HepG2 (cell line): ENCODE results near the gene AUTS2. TPM values are rescaled to one million over a fixed set of nuclear protein-coding genes. Genes with fewer than 3 reads are reported as not detected.

Source experiments
- ATAC-seq: fragments of 200-7000 bp; cut with Tn5 transposase; 3 replicates; pipeline ENCODE4 v1.9.1; 2020; ENCODE audit warnings: mild to moderate bottlenecking, moderate library complexity
- BruUV-seq: library from RNA; stranded (reverse); fragments of 400-500 nt; replicated peaks from 2 replicates; lab custom pipeline; 2021; lab: Mats Ljungman, UMichigan
- CTCF ChIA-PET: fragments of 300-600 bp; formaldehyde crosslinking; extraction: SDS; loops from one replicate; lab custom pipeline; 2021; ENCODE audit warnings: low total read pairs, inconsistent platforms, low intra/inter-chr PET ratio; lab: Yijun Ruan, JAX
- POLR2A ChIA-PET: fragments of 350-600 bp; sonication (Branson Sonifier 250); formaldehyde crosslinking; loops from one replicate; lab custom pipeline; 2020; ENCODE audit warnings: antibody characterized with exemption, inconsistent platforms; lab: Yijun Ruan, JAX
- DNase-seq: peaks from one replicate; pipeline ENCODE4 v3.0.0-alpha.2; 2015; ENCODE audit warnings: low spot score
- FAIRE-seq: peaks from 3 replicates; lab custom pipeline; 2011; peaks lifted over from hg19 to GRCh38; lab: Jason Lieb, UNC
- H2AFZ ChIP-seq: one replicate; pipeline ENCODE4 v1.6.1; 2011; ENCODE audit warnings: low read length, inconsistent platforms
- H3K27ac ChIP-seq: fragments of 300-600 bp; 3 replicates; pipeline ENCODE4 v1.8.0; 2011; ENCODE audit warnings: mixed run types, mild to moderate bottlenecking, mixed read lengths, low read length, inconsistent platforms; ENCODE audit not compliant: insufficient read depth; ENCODE audit errors: extremely low read length
- H3K27me3 ChIP-seq, 2 experiments: fragments of 200-600 bp in 1 of 2; 2 replicates in 1 of 2; 3 replicates in 1 of 2; pipeline versions ENCODE4 v1.6.0 to v1.8.0; 2011; ENCODE audit warnings: low read length in 2 of 2, mild to moderate bottlenecking in 2 of 2, moderate library complexity in 2 of 2, inconsistent platforms in 1 of 2; ENCODE audit not compliant: insufficient read depth in 2 of 2, control insufficient read depth in 1 of 2
- H3K36me3 ChIP-seq, 2 experiments: fragments of 200-600 bp in 1 of 2; replicated peaks in 1 of 2; 2 replicates in 1 of 2; 3 replicates in 1 of 2; pipeline versions ENCODE4 v1.5.1 to v1.8.0; 2011; ENCODE audit warnings: low read length in 2 of 2, inconsistent platforms in 1 of 2; ENCODE audit not compliant: insufficient read depth in 2 of 2, control insufficient read depth in 1 of 2
- H3K4me1 ChIP-seq: 2 replicates; pipeline ENCODE4 v1.5.1; 2012; ENCODE audit warnings: low read length, inconsistent platforms; ENCODE audit not compliant: insufficient read depth
- H3K4me2 ChIP-seq: 2 replicates; pipeline ENCODE4 v1.6.0; 2011; ENCODE audit warnings: low read depth, low read length, inconsistent platforms
- H3K4me3 ChIP-seq, 3 experiments: fragments of 200-600 bp in 1 of 3; sonication (generic), shearing (Covaris generic) in 1 of 3; replicated peaks in 1 of 3; 2 replicates each; pipeline ENCODE4 v1.5.1; 2011 to 2016; ENCODE audit warnings: low read length in 3 of 3, inconsistent platforms in 2 of 3, low read depth in 2 of 3, mild to moderate bottlenecking in 2 of 3, control low read depth in 1 of 3, mixed read lengths in 1 of 3; ENCODE audit not compliant: insufficient read depth in 1 of 3
- H3K79me2 ChIP-seq: one replicate; pipeline ENCODE4 v1.6.1; 2011; ENCODE audit warnings: low read length, inconsistent platforms; ENCODE audit not compliant: insufficient read depth
- H3K9ac ChIP-seq: 2 replicates; pipeline ENCODE4 v1.6.0; 2011; ENCODE audit warnings: mild to moderate bottlenecking, low read depth, low read length, inconsistent platforms; ENCODE audit not compliant: insufficient read depth
- H3K9me3 ChIP-seq: 2 replicates; pipeline ENCODE4 v1.5.1; 2012; ENCODE audit warnings: mild to moderate bottlenecking, low read length
- H4K20me1 ChIP-seq: 2 replicates; pipeline ENCODE4 v1.6.0; 2011; ENCODE audit warnings: inconsistent platforms, mild to moderate bottlenecking, low read length, moderate library complexity; ENCODE audit not compliant: insufficient read depth
- CBX5 ChIP-seq: sonication (generic); formaldehyde crosslinking; IDR thresholded peaks from 2 replicates; pipeline ENCODE4 v1.4.0; 2020; ENCODE audit warnings: missing genetic modification reagents, borderline replicate concordance
- LBX2 ChIP-seq: sonication (generic); formaldehyde crosslinking; IDR thresholded peaks from 2 replicates; pipeline ENCODE4 v1.5.0; 2020; ENCODE audit warnings: missing genetic modification reagents, mild to moderate bottlenecking, borderline replicate concordance
- POLR2G ChIP-seq: fragments of 200-400 bp; formaldehyde crosslinking; IDR thresholded peaks from 2 replicates; pipeline ENCODE4 v1.6.1; 2018; ENCODE audit warnings: mild to moderate bottlenecking, low read depth, low read length, moderate library complexity
- ZHX1 ChIP-seq: sonication (generic); formaldehyde crosslinking; IDR thresholded peaks from 2 replicates; pipeline ENCODE4 v1.8.1; 2022; ENCODE audit warnings: low read depth, mild to moderate bottlenecking, missing genetic modification reagents
- ZNF121 ChIP-seq: sonication (generic); formaldehyde crosslinking; IDR thresholded peaks from 2 replicates; pipeline ENCODE4 v1.5.0; 2020; ENCODE audit warnings: mild to moderate bottlenecking, missing genetic modification reagents
- ZNF337 ChIP-seq: sonication (generic); formaldehyde crosslinking; IDR thresholded peaks from 2 replicates; pipeline ENCODE4 v1.5.1; 2020; ENCODE audit warnings: missing genetic modification reagents, low read depth, mild to moderate bottlenecking, borderline replicate concordance
- in situ Hi-C: cut with HindIII; loops from 2 replicates; pipeline ENCODE4 v1.10.0; 2017; ENCODE audit warnings: low pct_unique_long_range_greater_than_20kb; ENCODE audit not compliant: extremely low pct_ligation_motif_present
- intact Hi-C: fragments of 100-400 bp; cut with micrococcal nuclease; formaldehyde crosslinking; loops from one replicate; pipeline ENCODE4 v1.10.0; 2022; ENCODE audit not compliant: unreplicated experiment
- polyA plus RNA-seq, 8 experiments: library from polyadenylated mRNA; depleted of rRNA in 3 of 8; stranded (reverse) in 7 of 8; unstranded in 1 of 8; fragments of >200 nt; fragmentation: Illumina TruSeq in 4 of 8; extraction: Trizol in 4 of 8; gene quantifications; 2 replicates each; pipeline versions ENCODE4 v1.2.1 to v1.2.3, GENCODE V29; 2011 to 2016; ENCODE audit warnings: low read depth in 4 of 8, missing spikeins in 1 of 8, mixed read lengths in 1 of 8; ENCODE audit not compliant: insufficient read depth in 1 of 8
- total RNA-seq, 5 experiments: library from RNA; depleted of rRNA; stranded (reverse); fragments of >200 nt; fragmentation: Illumina TruSeq; extraction: Trizol; gene quantifications; 2 replicates each; pipeline ENCODE4 v1.2.3, GENCODE V29; 2016; ENCODE audit warnings: low read depth in 1 of 5
- TF ChIP-seq, protein P1 (sequence below), 2 experiments: fragments of 450-650 bp in 1 of 2; sonication (generic) in 1 of 2; formaldehyde crosslinking in 1 of 2; IDR thresholded peaks; 2 replicates each; pipeline versions ENCODE4 v1.6.1 to v1.8.0; 2016 to 2022; ENCODE audit warnings: antibody characterized with exemption in 1 of 2, mild to moderate bottlenecking in 1 of 2, missing genetic modification reagents in 1 of 2

AUTS2 gene
- total and polyA plus RNA-seq, 2 of the 13 experiments (the other 11 are each of a cell fraction or from before 2014, with no cell fraction given): 0.38 TPM; not detected in 1

DNA sequence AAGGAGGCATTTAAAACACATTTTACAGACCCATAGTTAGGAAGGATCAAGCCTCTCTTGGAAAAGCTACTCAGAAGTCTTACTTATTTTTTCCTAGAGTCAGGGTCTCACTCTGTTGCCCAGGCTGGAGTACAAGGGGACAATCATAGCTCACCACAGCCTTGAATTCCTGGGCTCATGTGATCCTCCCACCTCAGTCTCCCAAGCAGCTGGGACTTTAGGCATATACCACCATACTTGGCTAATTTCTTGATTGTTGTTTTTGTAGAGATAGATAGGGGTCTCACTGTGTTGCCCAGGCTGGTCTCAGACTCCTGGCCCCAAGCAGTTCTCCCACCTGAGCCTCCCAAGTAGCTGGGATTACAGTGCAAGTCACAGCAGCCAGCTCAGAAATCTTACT lies 1179.0 kb downstream of the AUTS2 start:
- in situ Hi-C loops (no loop called here), intact Hi-C loops (no loop called here)
- no peak for ATAC-seq
- no peaks in the 10 kb centered on the region for H3K27me3 ChIP-seq
- H4K20me1 ChIP-seq: no peaks in the 10 kb centered on the region
- H3K79me2 ChIP-seq: no peaks in the 10 kb centered on the region
- no TSS peak for BruUV-seq
- no peak overlapping the region for H3K4me3 ChIP-seq
- H3K9ac ChIP-seq: no peak overlapping the region
- TF ChIP-seq CBX5 (CRISPR knock-in tag) (no peak), POLR2G (no peak), ZNF121 (0 out of 2 replicates have a peak, but pooled peaks have one; percentile 8), LBX2 (CRISPR knock-in tag) (no peak), ZNF337 (CRISPR knock-in tag) (no peak), ZHX1 (CRISPR knock-in tag) (no peak)
- TF ChIP-seq, protein P1, sequence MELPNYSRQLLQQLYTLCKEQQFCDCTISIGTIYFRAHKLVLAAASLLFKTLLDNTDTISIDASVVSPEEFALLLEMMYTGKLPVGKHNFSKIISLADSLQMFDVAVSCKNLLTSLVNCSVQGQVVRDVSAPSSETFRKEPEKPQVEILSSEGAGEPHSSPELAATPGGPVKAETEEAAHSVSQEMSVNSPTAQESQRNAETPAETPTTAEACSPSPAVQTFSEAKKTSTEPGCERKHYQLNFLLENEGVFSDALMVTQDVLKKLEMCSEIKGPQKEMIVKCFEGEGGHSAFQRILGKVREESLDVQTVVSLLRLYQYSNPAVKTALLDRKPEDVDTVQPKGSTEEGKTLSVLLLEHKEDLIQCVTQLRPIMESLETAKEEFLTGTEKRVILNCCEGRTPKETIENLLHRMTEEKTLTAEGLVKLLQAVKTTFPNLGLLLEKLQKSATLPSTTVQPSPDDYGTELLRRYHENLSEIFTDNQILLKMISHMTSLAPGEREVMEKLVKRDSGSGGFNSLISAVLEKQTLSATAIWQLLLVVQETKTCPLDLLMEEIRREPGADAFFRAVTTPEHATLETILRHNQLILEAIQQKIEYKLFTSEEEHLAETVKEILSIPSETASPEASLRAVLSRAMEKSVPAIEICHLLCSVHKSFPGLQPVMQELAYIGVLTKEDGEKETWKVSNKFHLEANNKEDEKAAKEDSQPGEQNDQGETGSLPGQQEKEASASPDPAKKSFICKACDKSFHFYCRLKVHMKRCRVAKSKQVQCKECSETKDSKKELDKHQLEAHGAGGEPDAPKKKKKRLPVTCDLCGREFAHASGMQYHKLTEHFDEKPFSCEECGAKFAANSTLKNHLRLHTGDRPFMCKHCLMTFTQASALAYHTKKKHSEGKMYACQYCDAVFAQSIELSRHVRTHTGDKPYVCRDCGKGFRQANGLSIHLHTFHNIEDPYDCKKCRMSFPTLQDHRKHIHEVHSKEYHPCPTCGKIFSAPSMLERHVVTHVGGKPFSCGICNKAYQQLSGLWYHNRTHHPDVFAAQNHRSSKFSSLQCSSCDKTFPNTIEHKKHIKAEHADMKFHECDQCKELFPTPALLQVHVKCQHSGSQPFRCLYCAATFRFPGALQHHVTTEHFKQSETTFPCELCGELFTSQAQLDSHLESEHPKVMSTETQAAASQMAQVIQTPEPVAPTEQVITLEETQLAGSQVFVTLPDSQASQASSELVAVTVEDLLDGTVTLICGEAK (IDR thresholded peaks at IDR 0.05): no peak
- TF ChIP-seq, protein P1 (CRISPR knock-in tag; IDR thresholded peaks at IDR 0.05): no peak
- TF ChIP-seq, all 625 proteins: peak for 1
- no peak for DNase-seq
- no peaks in the 10 kb centered on the region for H3K9me3 ChIP-seq
- no peak for FAIRE-seq
- H2AFZ ChIP-seq: no peak overlapping the region
- no peak overlapping the region for H3K4me2 ChIP-seq
- ChIA-PET CTCF (no interaction called here), POLR2A (no interaction called here)
- H3K4me1 ChIP-seq: peaks cover 27% of the 10 kb centered on the region
- no peak overlapping the region for H3K27ac ChIP-seq
- no peaks in the 10 kb centered on the region for H3K36me3 ChIP-seq
